Vagina (tissue), 2 donors: ENCODE data around the gene TRIM49D2. TPM values are rescaled to one million over a fixed set of nuclear protein-coding genes. Genes with fewer than 3 reads are reported as not detected.
"Not testable (repeated sequence)": the region's sequence is repeated elsewhere in the genome, so short reads cannot be mapped to it uniquely, and the experiment has no call there.

Source experiments
- DNase-seq, 2 donors: peaks; one replicate each; pipeline ENCODE4 v3.0.0-alpha.2; 2017; ENCODE audit errors: extremely low spot score in 2 of 2
- H3K27ac ChIP-seq: fragments of 200-600 bp; sonication (generic); one replicate; pipeline ENCODE4 v1.5.1; 2019
- H3K27me3 ChIP-seq: fragments of 200-600 bp; sonication (generic); one replicate; pipeline ENCODE4 v1.5.1; 2019
- H3K36me3 ChIP-seq, 2 donors: fragments of 200-600 bp; sonication (generic); one replicate each; pipeline ENCODE4 v1.5.1; 2017 to 2019
- H3K4me1 ChIP-seq: fragments of 200-600 bp; sonication (generic); one replicate; pipeline ENCODE4 v1.5.1; 2019
- H3K4me3 ChIP-seq, 2 donors: fragments of 200-600 bp; sonication (generic); 1 replicate in 1 of 2; 2 replicates in 1 of 2; pipeline ENCODE4 v1.5.1; 2016 to 2019
- H3K9me3 ChIP-seq: fragments of 200-600 bp; sonication (generic); one replicate; pipeline ENCODE4 v1.5.1; 2019
- CTCF ChIP-seq, 3 experiments: fragments of 450-650 bp in 2 of 3; fragments of 200-600 bp in 1 of 3; sonication (generic) in 1 of 3; IDR thresholded peaks; one replicate each; pipeline ENCODE4 v1.5.1; 2017 to 2019; ENCODE audit warnings: antibody characterized with exemption in 3 of 3, mild to moderate bottlenecking in 2 of 3, moderate library complexity in 2 of 3
- POLR2A ChIP-seq, 2 donors: fragments of 450-650 bp; IDR thresholded peaks; one replicate each; pipeline ENCODE4 v1.6.1; 2017; ENCODE audit warnings: antibody characterized with exemption in 2 of 2, mild to moderate bottlenecking in 2 of 2, moderate library complexity in 2 of 2
- POLR2AphosphoS5 ChIP-seq, 2 donors: sonication (generic); formaldehyde crosslinking; IDR thresholded peaks; one replicate each; pipeline ENCODE4 v1.9.0; 2017; ENCODE audit warnings: antibody characterized with exemption in 2 of 2, mild to moderate bottlenecking in 2 of 2, low read depth in 1 of 2; ENCODE audit not compliant: insufficient read depth in 1 of 2
- intact Hi-C: fragments of 100-400 bp; cut with DNase I; formaldehyde crosslinking; loops from one replicate; pipeline ENCODE4 v1.15.1; 2023
- small RNA-seq: library from RNA; depleted of rRNA; stranded (forward); fragments of <200 nt; gene quantifications from one replicate; pipeline ENCODE3, GENCODE V24; 2016
- total RNA-seq: library from RNA; depleted of rRNA; stranded (reverse); fragments of >200 nt; gene quantifications from one replicate; pipeline ENCODE4 v1.2.3, GENCODE V29; 2016

TRIM49D2 gene
- total RNA-seq, result not detected

- intact Hi-C loops, DNase-seq: not testable (repeated sequence)
Observed at GRCh38 chr11:89923764-89924163, at the start of gene TRIM49D2. TRIM49D2 (plus strand) TSS chr11:89924064; CDS start chr11:89926762, 2,698 bp downstream.

GRCh38 chr11:89877511-89877910, 46.4 kb upstream of the TRIM49D2 start:
- intact Hi-C loops, H3K4me3 ChIP-seq, DNase-seq: not testable (repeated sequence)

More at GRCh38 chr11:89923764-89924163, at the start of gene TRIM49D2:
- H3K27me3 ChIP-seq, H3K9me3 ChIP-seq, H3K27ac ChIP-seq, H3K4me1 ChIP-seq, H3K4me3 ChIP-seq, H3K36me3 ChIP-seq: not testable (repeated sequence)

GRCh38 chr11:89893245-89893644, 30.6 kb upstream of the TRIM49D2 start:
- intact Hi-C loops, DNase-seq, H3K4me1 ChIP-seq, H3K27me3 ChIP-seq, H3K27ac ChIP-seq, H3K9me3 ChIP-seq, H3K4me3 ChIP-seq, H3K36me3 ChIP-seq: not testable (repeated sequence)

More at GRCh38 chr11:89877511-89877910, 46.4 kb upstream of the TRIM49D2 start:
- not testable (repeated sequence) for H3K27me3 ChIP-seq, H3K9me3 ChIP-seq, H3K36me3 ChIP-seq, H3K4me1 ChIP-seq, H3K27ac ChIP-seq

- H3K4me1 ChIP-seq, H3K27ac ChIP-seq, H3K9me3 ChIP-seq, H3K4me3 ChIP-seq, H3K36me3 ChIP-seq, intact Hi-C loops, H3K27me3 ChIP-seq, DNase-seq: not testable (repeated sequence)
Observed at GRCh38 chr11:89900809-89901208, 23.1 kb upstream of the TRIM49D2 start.

GRCh38 chr11:89922195-89922660, 1.6 kb upstream of the TRIM49D2 start, which contains the start of gene TRIM49D1:
TRIM49D1 (minus strand) TSS chr11:89922245; CDS start chr11:89917710, 4,535 bp downstream.
- Histone ChIP-seq H3K4me1 (no peaks in the 10 kb centered on the region), H3K27me3 (no peaks in the 10 kb centered on the region), H3K36me3 (no peaks in the 10 kb centered on the region), H3K9me3 (no peaks in the 10 kb centered on the region), H3K27ac (no peak within 1 kb of the TSS), H3K4me3 (no peak within 1 kb of the TSS)
- TF ChIP-seq POLR2A (IDR thresholded peaks at IDR 0.05) (no peak), CTCF (IDR thresholded peaks at IDR 0.05) (no peak), POLR2AphosphoS5 (IDR thresholded peaks at IDR 0.05; ENCODE audit: insufficient read depth in 1 of 2, low read depth in 1 of 2) (no peak)
- intact Hi-C loops, result no loop called here
- peak in 1 of 2 donors; percentile 6 for DNase-seq

GRCh38 chr11:89960833-89961232, 37.0 kb downstream of the TRIM49D2 start:
- H3K27ac ChIP-seq, H3K9me3 ChIP-seq, H3K27me3 ChIP-seq, H3K4me3 ChIP-seq, H3K36me3 ChIP-seq, intact Hi-C loops, H3K4me1 ChIP-seq: not testable (repeated sequence)
- DNase-seq, result peak in 1 of 2 donors; percentile 0

GRCh38 chr11:89965737-89966136, 41.9 kb downstream of the TRIM49D2 start, which contains the start of gene TRIM64:
TRIM64 (plus strand) TSS chr11:89966037; CDS start chr11:89968504, 2,467 bp downstream.
- H3K9me3 ChIP-seq, H3K27me3 ChIP-seq, DNase-seq, H3K27ac ChIP-seq, H3K4me1 ChIP-seq, H3K36me3 ChIP-seq, intact Hi-C loops, H3K4me3 ChIP-seq: not testable (repeated sequence)

Small RNAs within 50 kb of the gene (small RNA-seq; reads per million reads assigned to genes)
- not detected for gene AP004607.1

Other genes with a start within 250 kb of the TRIM49D2 start
- not detected for gene TRIM77, start 213.8 kb upstream of the TRIM49D2 start, total RNA-seq
- not detected for gene TRIM49, start 115.5 kb upstream of the TRIM49D2 start, total RNA-seq
- gene TRIM64B, start 45.6 kb upstream of the TRIM49D2 start, total RNA-seq, result not detected
- gene TRIM49D1, start 1.8 kb upstream of the TRIM49D2 start, total RNA-seq, result not detected
- gene TRIM64, start 42.0 kb downstream of the TRIM49D2 start, total RNA-seq, result not detected
- gene TRIM49C, start 107.0 kb downstream of the TRIM49D2 start, total RNA-seq, result not detected
- gene UBTFL1, start 161.9 kb downstream of the TRIM49D2 start, total RNA-seq, result not detected
- gene NAALAD2, start 210.6 kb downstream of the TRIM49D2 start, total RNA-seq, result 0.98 TPM